ENCODE data around the gene SLC66A2.

DNA sequence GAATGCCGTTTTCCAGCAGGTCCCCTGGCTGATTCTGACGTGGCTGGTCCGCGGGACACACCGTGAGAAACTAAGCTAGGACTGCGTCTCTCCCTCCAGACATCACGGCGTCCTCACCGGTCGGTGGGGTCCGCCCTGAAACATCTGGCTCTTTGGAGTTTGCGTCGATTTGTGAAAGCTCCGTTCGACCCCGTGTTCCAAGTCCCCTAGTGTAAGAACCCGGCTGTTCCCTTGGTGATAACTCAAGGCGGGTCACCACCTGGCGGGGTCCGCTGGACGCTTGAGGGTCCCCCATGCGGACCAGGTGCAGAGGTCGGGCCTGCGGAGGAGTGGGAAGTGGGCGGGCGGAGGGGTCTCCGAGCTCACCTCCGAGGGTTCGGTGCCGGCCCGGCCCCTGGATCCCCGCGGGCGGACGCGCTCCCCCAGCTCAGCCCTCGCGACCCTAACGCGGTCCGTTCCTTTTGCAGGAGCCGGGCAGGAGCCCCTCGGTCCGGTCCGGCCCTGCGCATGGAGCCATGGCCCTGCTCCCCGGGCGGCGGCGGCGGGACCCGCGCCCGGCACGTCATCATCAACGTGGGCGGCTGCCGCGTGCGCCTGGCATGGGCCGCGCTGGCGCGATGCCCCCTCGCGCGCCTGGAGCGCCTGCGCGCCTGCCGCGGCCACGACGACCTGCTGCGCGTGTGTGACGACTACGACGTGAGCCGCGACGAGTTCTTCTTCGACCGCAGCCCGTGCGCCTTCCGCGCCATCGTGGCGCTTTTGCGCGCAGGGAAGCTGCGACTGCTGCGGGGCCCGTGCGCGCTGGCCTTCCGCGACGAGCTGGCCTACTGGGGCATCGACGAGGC lies 88.1 kb downstream of the SLC66A2 start:
- TF ChIP-seq, protein P1, sequence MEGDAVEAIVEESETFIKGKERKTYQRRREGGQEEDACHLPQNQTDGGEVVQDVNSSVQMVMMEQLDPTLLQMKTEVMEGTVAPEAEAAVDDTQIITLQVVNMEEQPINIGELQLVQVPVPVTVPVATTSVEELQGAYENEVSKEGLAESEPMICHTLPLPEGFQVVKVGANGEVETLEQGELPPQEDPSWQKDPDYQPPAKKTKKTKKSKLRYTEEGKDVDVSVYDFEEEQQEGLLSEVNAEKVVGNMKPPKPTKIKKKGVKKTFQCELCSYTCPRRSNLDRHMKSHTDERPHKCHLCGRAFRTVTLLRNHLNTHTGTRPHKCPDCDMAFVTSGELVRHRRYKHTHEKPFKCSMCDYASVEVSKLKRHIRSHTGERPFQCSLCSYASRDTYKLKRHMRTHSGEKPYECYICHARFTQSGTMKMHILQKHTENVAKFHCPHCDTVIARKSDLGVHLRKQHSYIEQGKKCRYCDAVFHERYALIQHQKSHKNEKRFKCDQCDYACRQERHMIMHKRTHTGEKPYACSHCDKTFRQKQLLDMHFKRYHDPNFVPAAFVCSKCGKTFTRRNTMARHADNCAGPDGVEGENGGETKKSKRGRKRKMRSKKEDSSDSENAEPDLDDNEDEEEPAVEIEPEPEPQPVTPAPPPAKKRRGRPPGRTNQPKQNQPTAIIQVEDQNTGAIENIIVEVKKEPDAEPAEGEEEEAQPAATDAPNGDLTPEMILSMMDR (IDR thresholded peaks at IDR 0.05), result no peak
- no peak for TF ChIP-seq EP300 (IDR thresholded peaks at IDR 0.05)

Data from stomach (tissue), 4 donors.